ENCODE results near the gene ADAT3. TPM values are rescaled to one million over a fixed set of nuclear protein-coding genes. Genes with fewer than 3 reads are reported as not detected.

ADAT3 gene
- total and polyA plus RNA-seq, 2 of the 4 experiments (the other 2 are of a cell fraction), result 0.36 to 2.8 TPM

DNA sequence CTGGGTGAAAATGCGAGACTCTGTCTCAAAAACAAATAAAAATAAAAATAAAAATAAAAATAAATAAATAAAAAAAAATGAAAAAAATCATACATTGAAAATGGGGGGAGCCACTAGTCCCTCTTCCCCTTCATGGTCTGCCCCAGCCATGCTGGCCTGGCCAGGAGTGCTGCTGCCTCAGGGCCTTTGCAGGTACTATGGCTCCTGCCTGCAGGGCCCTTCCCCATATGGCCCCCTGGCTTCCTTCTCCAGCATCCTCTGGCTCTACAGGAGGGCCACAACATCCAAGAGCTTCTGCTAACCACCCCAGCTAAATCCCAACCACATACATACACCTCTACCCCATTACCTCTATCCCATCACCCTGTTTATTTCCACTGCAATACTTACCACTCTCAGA is 15.3 kb upstream of the ADAT3 start:
- Histone ChIP-seq H2AK9ac (replicated peaks; ENCODE audit: low read depth, low read length, poor library complexity) (no peak overlapping the region), H3K9ac (ENCODE audit: low read depth, low read length) (no peak overlapping the region), H3K4ac (ENCODE audit: low read depth, low read length) (no peak overlapping the region), H3K4me2 (ENCODE audit: low read depth, low read length) (no peak overlapping the region), H3K18ac (ENCODE audit: low read depth, low read length) (no peak overlapping the region), H2BK15ac (ENCODE audit: low read depth, low read length) (no peak overlapping the region), H3K14ac (replicated peaks; ENCODE audit: low read depth, low read length) (no peak overlapping the region), H4K20me1 (ENCODE audit: insufficient read depth, low read length) (peaks cover 2% of the 10 kb centered on the region), H4K91ac (ENCODE audit: insufficient read depth, low read depth, low read length) (no peak overlapping the region), H3K23ac (ENCODE audit: low read depth, low read length) (no peak overlapping the region), H2BK20ac (ENCODE audit: low read depth, low read length) (no peak overlapping the region), H3K36me3 (ENCODE audit: control insufficient read depth, insufficient read depth, low read length) (no peaks in the 10 kb centered on the region), H2BK5ac (ENCODE audit: low read depth, low read length, poor library complexity, severe bottlenecking) (no peak overlapping the region), H3K4me1 (ENCODE audit: control insufficient read depth, insufficient read depth, low read length) (no peaks in the 10 kb centered on the region), H2AFZ (replicated peaks; ENCODE audit: low read length, poor library complexity) (no peak overlapping the region), H3K4me3 (ENCODE audit: insufficient read depth, low read depth, low read length) (no peak overlapping the region), H3K27ac (ENCODE audit: insufficient read depth, low read length) (no peak overlapping the region), H3K27me3 (ENCODE audit: control insufficient read depth, insufficient read depth, low read length) (no peaks in the 10 kb centered on the region), H4K8ac (ENCODE audit: low read depth in 2 of 2, low read length in 2 of 2) (no peak overlapping the region), H2AK5ac (ENCODE audit: low read depth, low read length) (no peak overlapping the region), H3K79me1 (ENCODE audit: low read depth in 1 of 2, low read length in 2 of 2) (peaks cover 0 to 2% of the 10 kb centered on the region in 2 experiments; a peak in 1 of 4 replicates), H3K9me1 (ENCODE audit: insufficient read depth, low read length) (no peaks in the 10 kb centered on the region), H3K9me3 (ENCODE audit: control insufficient read depth, insufficient read depth, low read length) (no peaks in the 10 kb centered on the region), H4K5ac (ENCODE audit: low read depth, low read length) (no peak overlapping the region), H2BK120ac (ENCODE audit: low read depth, low read length) (no peak overlapping the region), H3K56ac (ENCODE audit: extremely low read depth, insufficient read depth, low read length) (no peak overlapping the region)
- no CpG with 5 or more reads among the region's 1 CpG for WGBS, 2 experiments (ENCODE audit: extremely low coverage in 2 of 2, insufficient read length in 1 of 2)
- ATAC-seq (ENCODE audit: low read depth) (no peak), DNase-seq (no peak)
- no peak for TF ChIP-seq POLR2A (IDR thresholded peaks at IDR 0.05; ENCODE audit: low read depth, low read length)
- TF ChIP-seq CHD1 (IDR thresholded peaks at IDR 0.05; ENCODE audit: low read depth, low read length), result no peak
- TF ChIP-seq BHLHE40 (IDR thresholded peaks at IDR 0.05; ENCODE audit: low read depth, low read length), result no peak
- TF ChIP-seq RCOR1 (IDR thresholded peaks at IDR 0.05; ENCODE audit: insufficient replicate concordance, low read length), result no peak
- TF ChIP-seq ELK1 (IDR thresholded peaks at IDR 0.05; ENCODE audit: borderline replicate concordance, low read depth, low read length), result no peak
- TF ChIP-seq NFE2L2 (IDR thresholded peaks at IDR 0.05; ENCODE audit: low read depth, low read length), result no peak
- no peak for TF ChIP-seq SMC3 (IDR thresholded peaks at IDR 0.05; ENCODE audit: low read depth, low read length)
- TF ChIP-seq, protein P1, sequence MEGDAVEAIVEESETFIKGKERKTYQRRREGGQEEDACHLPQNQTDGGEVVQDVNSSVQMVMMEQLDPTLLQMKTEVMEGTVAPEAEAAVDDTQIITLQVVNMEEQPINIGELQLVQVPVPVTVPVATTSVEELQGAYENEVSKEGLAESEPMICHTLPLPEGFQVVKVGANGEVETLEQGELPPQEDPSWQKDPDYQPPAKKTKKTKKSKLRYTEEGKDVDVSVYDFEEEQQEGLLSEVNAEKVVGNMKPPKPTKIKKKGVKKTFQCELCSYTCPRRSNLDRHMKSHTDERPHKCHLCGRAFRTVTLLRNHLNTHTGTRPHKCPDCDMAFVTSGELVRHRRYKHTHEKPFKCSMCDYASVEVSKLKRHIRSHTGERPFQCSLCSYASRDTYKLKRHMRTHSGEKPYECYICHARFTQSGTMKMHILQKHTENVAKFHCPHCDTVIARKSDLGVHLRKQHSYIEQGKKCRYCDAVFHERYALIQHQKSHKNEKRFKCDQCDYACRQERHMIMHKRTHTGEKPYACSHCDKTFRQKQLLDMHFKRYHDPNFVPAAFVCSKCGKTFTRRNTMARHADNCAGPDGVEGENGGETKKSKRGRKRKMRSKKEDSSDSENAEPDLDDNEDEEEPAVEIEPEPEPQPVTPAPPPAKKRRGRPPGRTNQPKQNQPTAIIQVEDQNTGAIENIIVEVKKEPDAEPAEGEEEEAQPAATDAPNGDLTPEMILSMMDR (conservative IDR thresholded peaks at IDR 0.05; ENCODE audit: low read depth, low read length), result no peak
- no peak for TF ChIP-seq RFX5 (IDR thresholded peaks at IDR 0.05; ENCODE audit: low read depth, low read length)
- TF ChIP-seq, protein P2, sequence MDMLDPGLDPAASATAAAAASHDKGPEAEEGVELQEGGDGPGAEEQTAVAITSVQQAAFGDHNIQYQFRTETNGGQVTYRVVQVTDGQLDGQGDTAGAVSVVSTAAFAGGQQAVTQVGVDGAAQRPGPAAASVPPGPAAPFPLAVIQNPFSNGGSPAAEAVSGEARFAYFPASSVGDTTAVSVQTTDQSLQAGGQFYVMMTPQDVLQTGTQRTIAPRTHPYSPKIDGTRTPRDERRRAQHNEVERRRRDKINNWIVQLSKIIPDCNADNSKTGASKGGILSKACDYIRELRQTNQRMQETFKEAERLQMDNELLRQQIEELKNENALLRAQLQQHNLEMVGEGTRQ (IDR thresholded peaks at IDR 0.05; ENCODE audit: low read depth, low read length), result no peak
- TF ChIP-seq MAZ (IDR thresholded peaks at IDR 0.05; ENCODE audit: borderline replicate concordance, low read depth, low read length), result no peak
- no peak for TF ChIP-seq MXI1 (IDR thresholded peaks at IDR 0.05; ENCODE audit: borderline replicate concordance, low read depth, low read length)
- no peak for TF ChIP-seq MAFK (IDR thresholded peaks at IDR 0.05; ENCODE audit: low read depth, low read length)
- TF ChIP-seq RAD21 (IDR thresholded peaks at IDR 0.05; ENCODE audit: low read length), result no peak
- intact Hi-C loops (cut with micrococcal nuclease), result no loop called here
- CTCF ChIA-PET, result no interaction called here
- dilution Hi-C loops (cut with HindIII; ENCODE audit: low sequenced_read_pairs, unreplicated experiment), result no loop called here
- BruUV-seq (replicated peaks), result no TSS peak
- POLR2A ChIA-PET (ENCODE audit: unreplicated experiment), result no interaction called here
- in situ Hi-C loops (cut with MboI; ENCODE audit: low sequenced_read_pairs), result no loop called here

Measured in IMR-90 (cell line).